Retina (tissue), 1 donor: ENCODE results near the gene MATK.
A peak's percentile ranks its signal among the peaks of the same experiment; 100 is the strongest.
"Not testable (repeated sequence)": the region's sequence is repeated elsewhere in the genome, so short reads cannot be mapped to it uniquely, and the experiment has no call there.

Experiments
- DNase-seq: peaks from one replicate; pipeline ENCODE4 v3.0.0-alpha.2; 2016

MATK gene

GRCh38 chr19:3816148-3816547, 30.0 kb upstream of the MATK start:
- DNase-seq, result not testable (repeated sequence)

GRCh38 chr19:3814648-3815047, 28.5 kb upstream of the MATK start:
- no peak for DNase-seq

GRCh38 chr19:3813473-3814392, 27.6 kb upstream of the MATK start:
- no peak for DNase-seq

- no peak for DNase-seq
These were observed 24.7 kb upstream of the MATK start for GRCh38 chr19:3810708-3811355.

GRCh38 chr19:3809881-3810707, 23.9 kb upstream of the MATK start:
- DNase-seq, result no peak

GRCh38 chr19:3808420-3809143, 22.4 kb upstream of the MATK start:
- no peak for DNase-seq

GRCh38 chr19:3807574-3808354, 21.6 kb upstream of the MATK start:
- DNase-seq, result no peak

GRCh38 chr19:3807131-3807480, 20.9 kb upstream of the MATK start:
- no peak for DNase-seq

GRCh38 chr19:3805859-3806258, 19.7 kb upstream of the MATK start:
- DNase-seq, result no peak

- DNase-seq, result no peak
These were observed 18.2 kb upstream of the MATK start for GRCh38 chr19:3804429-3804828.

GRCh38 chr19:3803986-3804385, 17.8 kb upstream of the MATK start:
- no peak for DNase-seq

- no peak for DNase-seq
These were observed 17.1 kb upstream of the MATK start for GRCh38 chr19:3803114-3803888.

- DNase-seq, result peak; percentile 77
These were observed 15.4 kb upstream of the MATK start for GRCh38 chr19:3801412-3802096.

GRCh38 chr19:3800996-3801395, 14.8 kb upstream of the MATK start:
- no peak for DNase-seq

- no peak for DNase-seq
These were observed 12.0 kb upstream of the MATK start for GRCh38 chr19:3798137-3798536.

- no peak for DNase-seq
These were observed 10.2 kb upstream of the MATK start for GRCh38 chr19:3796358-3796757.

- no peak for DNase-seq
These were observed 7.6 kb upstream of the MATK start for GRCh38 chr19:3793799-3794198.

- no peak for DNase-seq
These were observed 5.9 kb upstream of the MATK start for GRCh38 chr19:3792114-3792513.

GRCh38 chr19:3790941-3791340, 4.8 kb upstream of the MATK start:
- no peak for DNase-seq

GRCh38 chr19:3790209-3790734, 4.1 kb upstream of the MATK start:
- DNase-seq, result no peak
